HL-60 (cell line): Measurements from ENCODE around the gene GTPBP4.

Source experiments
- TF ChIP-seq, protein P1 (sequence below): IDR thresholded peaks from one replicate; pipeline ENCODE4 v1.5.1; 2011; ENCODE audit warnings: low read length, control low read depth, inconsistent platforms; ENCODE audit not compliant: insufficient read depth
- TF ChIP-seq, protein P2 (sequence below): IDR thresholded peaks from 2 replicates; pipeline ENCODE4 v1.6.1; 2012; ENCODE audit warnings: low read depth; ENCODE audit not compliant: insufficient replicate concordance

DNA sequence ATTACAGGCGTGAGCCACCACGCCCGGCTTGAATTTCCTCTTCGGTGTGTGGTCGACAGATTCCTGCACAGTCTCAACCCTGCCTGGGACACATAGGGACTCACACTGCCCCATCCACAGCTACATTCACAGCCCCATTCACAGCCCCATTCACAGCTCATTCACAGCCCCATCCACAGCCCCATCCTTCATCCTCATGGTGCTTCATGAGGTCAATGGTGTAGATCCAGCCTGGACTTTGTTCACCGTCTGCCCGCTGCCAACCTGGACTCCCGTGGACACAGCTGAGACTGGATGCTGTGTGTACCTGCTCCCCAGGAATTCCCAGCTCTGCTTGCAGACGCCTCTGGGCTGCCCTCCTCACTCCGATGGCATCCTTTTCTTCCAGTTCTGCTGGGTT, 32.2 kb downstream of the GTPBP4 start:
- TF ChIP-seq, protein P1, sequence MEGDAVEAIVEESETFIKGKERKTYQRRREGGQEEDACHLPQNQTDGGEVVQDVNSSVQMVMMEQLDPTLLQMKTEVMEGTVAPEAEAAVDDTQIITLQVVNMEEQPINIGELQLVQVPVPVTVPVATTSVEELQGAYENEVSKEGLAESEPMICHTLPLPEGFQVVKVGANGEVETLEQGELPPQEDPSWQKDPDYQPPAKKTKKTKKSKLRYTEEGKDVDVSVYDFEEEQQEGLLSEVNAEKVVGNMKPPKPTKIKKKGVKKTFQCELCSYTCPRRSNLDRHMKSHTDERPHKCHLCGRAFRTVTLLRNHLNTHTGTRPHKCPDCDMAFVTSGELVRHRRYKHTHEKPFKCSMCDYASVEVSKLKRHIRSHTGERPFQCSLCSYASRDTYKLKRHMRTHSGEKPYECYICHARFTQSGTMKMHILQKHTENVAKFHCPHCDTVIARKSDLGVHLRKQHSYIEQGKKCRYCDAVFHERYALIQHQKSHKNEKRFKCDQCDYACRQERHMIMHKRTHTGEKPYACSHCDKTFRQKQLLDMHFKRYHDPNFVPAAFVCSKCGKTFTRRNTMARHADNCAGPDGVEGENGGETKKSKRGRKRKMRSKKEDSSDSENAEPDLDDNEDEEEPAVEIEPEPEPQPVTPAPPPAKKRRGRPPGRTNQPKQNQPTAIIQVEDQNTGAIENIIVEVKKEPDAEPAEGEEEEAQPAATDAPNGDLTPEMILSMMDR: no peak
- TF ChIP-seq, protein P2, sequence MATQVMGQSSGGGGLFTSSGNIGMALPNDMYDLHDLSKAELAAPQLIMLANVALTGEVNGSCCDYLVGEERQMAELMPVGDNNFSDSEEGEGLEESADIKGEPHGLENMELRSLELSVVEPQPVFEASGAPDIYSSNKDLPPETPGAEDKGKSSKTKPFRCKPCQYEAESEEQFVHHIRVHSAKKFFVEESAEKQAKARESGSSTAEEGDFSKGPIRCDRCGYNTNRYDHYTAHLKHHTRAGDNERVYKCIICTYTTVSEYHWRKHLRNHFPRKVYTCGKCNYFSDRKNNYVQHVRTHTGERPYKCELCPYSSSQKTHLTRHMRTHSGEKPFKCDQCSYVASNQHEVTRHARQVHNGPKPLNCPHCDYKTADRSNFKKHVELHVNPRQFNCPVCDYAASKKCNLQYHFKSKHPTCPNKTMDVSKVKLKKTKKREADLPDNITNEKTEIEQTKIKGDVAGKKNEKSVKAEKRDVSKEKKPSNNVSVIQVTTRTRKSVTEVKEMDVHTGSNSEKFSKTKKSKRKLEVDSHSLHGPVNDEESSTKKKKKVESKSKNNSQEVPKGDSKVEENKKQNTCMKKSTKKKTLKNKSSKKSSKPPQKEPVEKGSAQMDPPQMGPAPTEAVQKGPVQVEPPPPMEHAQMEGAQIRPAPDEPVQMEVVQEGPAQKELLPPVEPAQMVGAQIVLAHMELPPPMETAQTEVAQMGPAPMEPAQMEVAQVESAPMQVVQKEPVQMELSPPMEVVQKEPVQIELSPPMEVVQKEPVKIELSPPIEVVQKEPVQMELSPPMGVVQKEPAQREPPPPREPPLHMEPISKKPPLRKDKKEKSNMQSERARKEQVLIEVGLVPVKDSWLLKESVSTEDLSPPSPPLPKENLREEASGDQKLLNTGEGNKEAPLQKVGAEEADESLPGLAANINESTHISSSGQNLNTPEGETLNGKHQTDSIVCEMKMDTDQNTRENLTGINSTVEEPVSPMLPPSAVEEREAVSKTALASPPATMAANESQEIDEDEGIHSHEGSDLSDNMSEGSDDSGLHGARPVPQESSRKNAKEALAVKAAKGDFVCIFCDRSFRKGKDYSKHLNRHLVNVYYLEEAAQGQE: no peak
